Measurements from ENCODE around the gene ZMIZ2. TPM values are rescaled to one million over a fixed set of nuclear protein-coding genes. Genes with fewer than 3 reads are reported as not detected.
"Not testable (repeated sequence)": the region's sequence is repeated elsewhere in the genome, so short reads cannot be mapped to it uniquely, and the experiment has no call there.

The ZMIZ2 gene
- polyA plus RNA-seq, 1 donor (not counting 4 experiments of a cell fraction or from before 2014, with no cell fraction given), result 3.2 TPM

DNA sequence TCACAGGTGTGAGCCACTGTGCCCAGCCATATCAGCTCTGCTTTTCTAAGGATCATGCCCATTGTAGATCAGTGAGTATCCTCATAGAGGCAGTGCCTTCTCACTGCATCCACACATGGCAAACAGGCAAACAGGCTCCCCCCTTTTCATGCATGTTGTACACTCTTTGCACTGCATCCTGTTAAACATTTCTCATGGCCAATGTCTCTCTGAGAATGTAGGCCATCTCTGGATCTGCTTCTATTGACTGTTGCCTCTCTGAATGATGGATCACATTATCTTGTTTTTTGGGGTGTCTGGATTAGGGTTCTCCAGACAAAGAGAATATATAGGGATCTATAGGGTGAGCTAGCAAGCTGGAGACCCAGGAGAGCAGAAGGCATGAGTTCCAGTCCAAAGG lies 34.8 kb downstream of the ZMIZ2 start:
- Histone ChIP-seq H3K9me3 (ENCODE audit: control insufficient read depth, low read depth, low read length) (peaks cover 5% of the 10 kb centered on the region), H3K4me1 (ENCODE audit: control insufficient read depth, extremely low read depth, insufficient read depth, low read length) (no peaks in the 10 kb centered on the region), H3K4me3 (ENCODE audit: control insufficient read depth in 2 of 3, extremely low read depth in 1 of 3, insufficient read depth in 2 of 3, low read depth in 1 of 3, low read length in 3 of 3) (no peak overlapping the region), H3K27me3 (ENCODE audit: control insufficient read depth, extremely low read depth, insufficient read depth, low read length) (no peaks in the 10 kb centered on the region), H3K9ac (ENCODE audit: control insufficient read depth, extremely low read depth, insufficient read depth, low read length) (no peak overlapping the region), H3K27ac (ENCODE audit: control insufficient read depth, insufficient read depth, low read length) (no peak overlapping the region), H3K9me1 (ENCODE audit: control insufficient read depth, extremely low read depth, insufficient read depth, low read length) (no peaks in the 10 kb centered on the region), H3K79me2 (ENCODE audit: control insufficient read depth, insufficient read depth, low read length) (no peaks in the 10 kb centered on the region), H3K36me3 (ENCODE audit: control insufficient read depth in 2 of 2, extremely low read depth in 1 of 2, insufficient read depth in 2 of 2, low read length in 2 of 2) (no peaks in the 10 kb centered on the region), H4K20me1 (ENCODE audit: control insufficient read depth, extremely low read depth, insufficient read depth, low read length) (no peaks in the 10 kb centered on the region), H2AFZ (ENCODE audit: control insufficient read depth, low read length) (no peak overlapping the region), H3K4me2 (ENCODE audit: control insufficient read depth, extremely low read depth, insufficient read depth, low read depth, low read length) (no peak overlapping the region)
- dilution Hi-C loops (cut with MboI; ENCODE audit: extremely low pct_ligation_motif_present, low sequenced_read_pairs), result no loop called here
- FAIRE-seq (no peak), DNase-seq (ENCODE audit: low read depth, low spot score) (no peak)
- no peak for TF ChIP-seq EZH2 (IDR thresholded peaks at IDR 0.05; ENCODE audit: low read length)
- TF ChIP-seq CTCF (optimal IDR thresholded peaks at IDR 0.05 in 1 of 3, IDR thresholded peaks at IDR 0.05 in 1 of 3, conservative IDR thresholded peaks at IDR 0.05 in 1 of 3; ENCODE audit: extremely low read depth in 1 of 3, insufficient read depth in 2 of 3, low read length in 3 of 3), result no peak

GRCh38 chr7:44784364-44784763 lies 35.7 kb downstream of the ZMIZ2 start:
- H4K20me1 ChIP-seq (ENCODE audit: control insufficient read depth, extremely low read depth, insufficient read depth, low read length), result no peaks in the 10 kb centered on the region
- no peaks in the 10 kb centered on the region for H3K79me2 ChIP-seq (ENCODE audit: control insufficient read depth, insufficient read depth, low read length)
- H3K27ac ChIP-seq (ENCODE audit: control insufficient read depth, insufficient read depth, low read length), result no peak overlapping the region
- no peak for FAIRE-seq
- no peaks in the 10 kb centered on the region for H3K9me1 ChIP-seq (ENCODE audit: control insufficient read depth, extremely low read depth, insufficient read depth, low read length)
- TF ChIP-seq CTCF (optimal IDR thresholded peaks at IDR 0.05 in 1 of 3, IDR thresholded peaks at IDR 0.05 in 1 of 3, conservative IDR thresholded peaks at IDR 0.05 in 1 of 3; ENCODE audit: extremely low read depth in 1 of 3, insufficient read depth in 2 of 3, low read length in 3 of 3), result no peak
- TF ChIP-seq EZH2 (IDR thresholded peaks at IDR 0.05; ENCODE audit: low read length), result no peak
- H3K9ac ChIP-seq (ENCODE audit: control insufficient read depth, extremely low read depth, insufficient read depth, low read length), result no peak overlapping the region
- H2AFZ ChIP-seq (ENCODE audit: control insufficient read depth, low read length), result no peak overlapping the region
- no peak overlapping the region for H3K4me3 ChIP-seq (ENCODE audit: control insufficient read depth in 2 of 3, extremely low read depth in 1 of 3, insufficient read depth in 2 of 3, low read depth in 1 of 3, low read length in 3 of 3)
- no peaks in the 10 kb centered on the region for H3K36me3 ChIP-seq (ENCODE audit: control insufficient read depth in 2 of 2, extremely low read depth in 1 of 2, insufficient read depth in 2 of 2, low read length in 2 of 2)
- no peak for DNase-seq (ENCODE audit: low read depth, low spot score)
- no peak overlapping the region for H3K4me2 ChIP-seq (ENCODE audit: control insufficient read depth, extremely low read depth, insufficient read depth, low read depth, low read length)
- H3K27me3 ChIP-seq (ENCODE audit: control insufficient read depth, extremely low read depth, insufficient read depth, low read length), result no peaks in the 10 kb centered on the region
- dilution Hi-C loops (cut with MboI; ENCODE audit: extremely low pct_ligation_motif_present, low sequenced_read_pairs), result no loop called here
- no peaks in the 10 kb centered on the region for H3K4me1 ChIP-seq (ENCODE audit: control insufficient read depth, extremely low read depth, insufficient read depth, low read length)
- H3K9me3 ChIP-seq (ENCODE audit: control insufficient read depth, low read depth, low read length), result peaks cover 5% of the 10 kb centered on the region

DNA sequence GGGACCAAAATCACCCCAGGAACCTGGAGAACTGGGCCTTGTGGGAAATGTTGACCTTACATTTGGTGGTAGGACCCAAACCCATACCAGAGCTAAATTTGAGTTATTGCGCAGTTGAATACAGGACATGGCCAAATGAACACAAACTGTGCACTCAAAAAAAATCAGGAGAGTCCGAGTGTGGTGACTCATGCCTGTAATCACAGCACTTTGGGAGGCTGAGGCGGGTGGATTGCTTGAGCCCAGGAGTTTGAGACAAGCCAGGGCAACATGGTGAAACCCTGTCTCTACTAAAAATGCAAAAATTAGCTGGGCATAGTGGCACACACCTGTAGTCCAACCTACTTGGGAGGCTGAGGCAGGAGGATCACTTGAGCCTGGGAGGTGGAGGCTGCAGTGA lies 36.6 kb downstream of the ZMIZ2 start:
- dilution Hi-C loops (cut with MboI; ENCODE audit: extremely low pct_ligation_motif_present, low sequenced_read_pairs); H3K9me3 ChIP-seq (ENCODE audit: control insufficient read depth, low read depth, low read length); H3K4me1 ChIP-seq (ENCODE audit: control insufficient read depth, extremely low read depth, insufficient read depth, low read length); H3K4me2 ChIP-seq (ENCODE audit: control insufficient read depth, extremely low read depth, insufficient read depth, low read depth, low read length); H2AFZ ChIP-seq (ENCODE audit: control insufficient read depth, low read length); H3K9me1 ChIP-seq (ENCODE audit: control insufficient read depth, extremely low read depth, insufficient read depth, low read length); H3K27me3 ChIP-seq (ENCODE audit: control insufficient read depth, extremely low read depth, insufficient read depth, low read length); H3K79me2 ChIP-seq (ENCODE audit: control insufficient read depth, insufficient read depth, low read length); DNase-seq (ENCODE audit: low read depth, low spot score); FAIRE-seq; H3K9ac ChIP-seq (ENCODE audit: control insufficient read depth, extremely low read depth, insufficient read depth, low read length); H3K4me3 ChIP-seq (ENCODE audit: control insufficient read depth in 2 of 3, extremely low read depth in 1 of 3, insufficient read depth in 2 of 3, low read depth in 1 of 3, low read length in 3 of 3); H3K27ac ChIP-seq (ENCODE audit: control insufficient read depth, insufficient read depth, low read length); H3K36me3 ChIP-seq (ENCODE audit: control insufficient read depth in 2 of 2, extremely low read depth in 1 of 2, insufficient read depth in 2 of 2, low read length in 2 of 2); H4K20me1 ChIP-seq (ENCODE audit: control insufficient read depth, extremely low read depth, insufficient read depth, low read length): not testable (repeated sequence)

Measured in keratinocyte (primary cell).